ENCODE results near the gene SZT2. TPM values are rescaled to one million over a fixed set of nuclear protein-coding genes. Genes with fewer than 3 reads are reported as not detected.
A peak's percentile ranks its signal among the peaks of the same experiment; 100 is the strongest.
"Not testable (repeated sequence)": the region's sequence is repeated elsewhere in the genome, so short reads cannot be mapped to it uniquely, and the experiment has no call there.

The SZT2 gene
- polyA plus RNA-seq, 10 donors = 10.1 to 22.0 (median 13.6) TPM

DNA sequence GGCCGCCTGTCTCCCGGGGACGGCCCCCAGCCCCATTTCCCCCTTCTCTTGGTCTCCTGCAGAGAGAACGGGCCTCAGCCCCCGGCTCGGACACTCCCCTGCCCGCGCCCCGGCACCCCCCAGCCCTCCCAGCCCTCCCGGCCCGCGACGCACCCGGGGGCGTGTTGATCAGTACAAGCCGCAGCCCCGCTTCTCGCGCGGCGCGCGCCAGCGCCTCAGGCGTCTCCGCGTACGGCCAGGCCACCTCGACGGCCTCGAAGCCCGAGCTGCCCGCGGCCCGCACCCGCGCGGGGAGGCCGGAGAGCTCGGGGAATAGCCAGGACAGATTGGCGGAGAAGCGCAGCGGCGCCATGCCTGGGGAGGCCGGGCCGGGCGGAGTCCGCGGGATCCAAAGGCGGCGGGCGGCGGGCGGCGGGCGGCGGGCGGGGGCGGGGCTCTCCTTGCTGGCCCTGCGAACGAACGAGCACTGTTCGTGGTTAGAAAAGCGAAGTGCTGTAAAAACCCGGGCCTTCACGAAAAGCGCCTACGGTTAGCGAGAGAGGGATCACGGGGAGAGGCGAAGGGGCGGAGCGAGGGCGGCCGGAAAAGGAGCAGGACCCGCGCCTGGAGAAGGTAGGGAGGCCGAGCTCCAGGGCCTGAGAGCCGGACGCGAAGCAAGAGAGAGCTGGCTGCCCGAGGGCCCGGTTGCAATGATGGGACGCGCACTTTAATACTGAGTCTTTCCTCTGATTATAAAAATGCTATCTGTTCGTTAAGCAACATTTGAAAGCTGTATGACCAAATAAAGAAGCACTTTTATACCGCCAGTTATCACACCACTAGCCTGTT is 64.0 kb downstream of the SZT2 start, which contains the start of gene HYI:
HYI (minus strand) TSS at position 490 of the 828 bp plus-strand sequence; CDS start at position 352, 138 bp downstream.
- DNase-seq = peak; percentile 85 to 93 (median 85)

DNA sequence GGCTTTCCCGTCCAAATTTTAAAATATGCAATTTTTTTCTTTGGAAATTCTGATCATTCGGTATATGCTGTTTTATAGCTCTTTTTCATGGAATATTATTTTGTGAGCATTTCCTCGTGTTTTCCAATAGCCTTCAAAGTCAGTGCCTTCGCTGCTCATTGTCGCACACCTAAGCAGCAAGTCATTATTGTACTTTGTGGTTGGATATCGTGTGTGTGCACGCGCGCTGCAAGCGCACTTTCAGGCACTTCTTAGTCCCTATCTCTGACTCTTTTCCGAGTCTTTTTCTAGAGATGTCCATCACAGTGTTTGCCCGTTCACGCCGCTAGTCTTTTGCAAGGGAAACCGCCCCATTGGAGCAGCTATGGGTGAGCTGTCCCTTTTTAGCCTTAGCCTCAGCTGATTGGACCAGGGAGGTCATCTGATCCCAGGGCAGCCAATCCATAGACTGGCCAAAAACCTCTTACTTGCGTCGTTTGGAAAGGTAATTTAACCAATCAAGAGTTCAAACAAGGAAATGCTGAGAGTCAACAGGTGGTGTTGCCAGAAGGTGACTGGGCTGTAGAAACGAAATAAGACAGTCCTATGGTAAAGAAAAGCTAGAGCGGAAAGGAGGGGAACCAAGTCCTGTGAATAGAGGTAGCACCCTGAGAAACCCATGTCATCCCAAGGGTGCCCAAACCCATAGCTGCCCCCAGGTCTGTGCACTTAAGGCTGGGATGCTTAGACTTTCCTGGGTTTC is 64.7 kb downstream of the SZT2 start:
- DNase-seq = peak; percentile 69 to 87 (median 82)

DNA sequence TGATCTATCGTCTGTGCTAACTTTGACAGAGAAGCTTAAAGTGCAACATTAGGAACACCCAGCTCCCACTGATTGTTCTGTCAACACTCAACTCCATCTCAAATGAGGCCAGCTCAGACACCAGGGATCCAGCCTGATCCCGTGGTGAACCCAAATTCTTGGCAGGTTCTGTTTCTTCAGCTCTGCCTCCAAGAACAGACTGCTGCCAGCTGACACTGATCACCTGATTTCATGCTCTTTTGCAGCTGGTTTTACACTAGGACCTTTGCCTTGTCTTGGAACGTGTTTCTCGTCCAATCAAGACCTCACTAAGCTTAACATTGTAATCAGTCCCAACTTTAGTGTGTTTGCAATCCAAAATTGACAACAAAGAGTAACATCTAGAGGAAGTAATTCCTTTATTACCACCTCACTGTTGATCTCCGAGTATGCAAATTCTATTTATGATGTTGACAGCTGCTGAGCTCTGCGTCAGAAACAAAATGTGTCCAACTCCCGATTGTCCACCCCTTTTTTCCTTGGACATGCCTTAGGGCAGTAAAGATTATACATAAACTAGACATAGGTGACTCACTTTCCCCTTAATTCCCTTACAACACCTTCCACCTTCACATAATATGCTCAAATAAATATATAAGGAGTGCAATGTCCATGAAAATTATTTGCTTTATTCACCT is 65.7 kb downstream of the SZT2 start:
- DNase-seq = no peak

DNA sequence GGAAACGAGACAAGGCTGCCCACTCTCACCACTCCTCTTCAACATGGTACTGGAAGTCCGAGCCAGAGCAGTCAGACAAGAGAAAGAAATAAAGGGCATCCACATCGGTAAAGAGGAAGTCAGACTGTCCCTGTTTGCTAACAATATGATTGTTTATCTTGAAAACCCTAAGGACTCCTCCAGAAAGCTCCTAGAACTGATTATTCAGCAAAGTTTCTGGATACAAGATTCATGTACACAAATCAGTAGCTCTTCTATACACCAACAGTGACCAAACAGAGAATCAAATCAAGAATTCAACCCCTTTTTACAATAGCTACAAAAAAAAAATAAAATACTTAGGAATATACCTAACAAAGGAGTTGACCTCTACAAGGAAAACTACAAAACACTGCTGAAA is 68.7 kb downstream of the SZT2 start:
- DNase-seq = not testable (repeated sequence)

DNA sequence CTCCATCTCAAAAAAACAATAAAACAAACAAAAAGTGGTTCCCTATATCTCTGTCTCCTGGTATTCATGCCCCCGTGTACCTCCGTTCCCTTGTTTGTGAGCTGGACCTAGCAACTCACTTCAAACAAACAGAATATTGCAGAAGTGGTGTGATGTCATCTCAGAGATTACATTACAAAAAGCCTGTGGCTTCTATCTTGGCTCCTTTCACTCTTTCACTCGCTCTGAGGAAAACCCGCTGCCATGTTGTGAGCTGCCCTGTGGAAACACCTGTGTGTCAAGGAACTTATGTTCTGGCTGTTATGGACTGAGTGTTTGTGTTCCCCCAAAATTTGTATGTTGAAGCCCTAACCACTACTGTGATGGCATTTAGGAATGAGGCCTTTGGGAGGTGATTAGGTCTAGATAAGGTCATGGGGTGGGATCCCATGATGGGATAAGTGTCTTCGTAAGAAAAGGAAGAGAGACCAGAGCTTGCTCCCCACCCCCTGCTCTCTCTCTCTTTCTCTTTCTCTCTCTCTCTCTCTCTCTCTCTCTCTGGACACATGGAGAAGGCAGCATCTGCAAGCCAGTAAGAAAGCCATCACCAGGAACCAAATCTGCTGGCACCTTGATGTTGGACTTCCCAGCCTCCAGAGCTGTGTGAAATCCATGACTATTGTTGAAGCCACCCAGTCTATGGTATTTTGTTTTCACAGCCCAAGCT is 71.4 kb downstream of the SZT2 start:
- DNase-seq = no peak

DNA sequence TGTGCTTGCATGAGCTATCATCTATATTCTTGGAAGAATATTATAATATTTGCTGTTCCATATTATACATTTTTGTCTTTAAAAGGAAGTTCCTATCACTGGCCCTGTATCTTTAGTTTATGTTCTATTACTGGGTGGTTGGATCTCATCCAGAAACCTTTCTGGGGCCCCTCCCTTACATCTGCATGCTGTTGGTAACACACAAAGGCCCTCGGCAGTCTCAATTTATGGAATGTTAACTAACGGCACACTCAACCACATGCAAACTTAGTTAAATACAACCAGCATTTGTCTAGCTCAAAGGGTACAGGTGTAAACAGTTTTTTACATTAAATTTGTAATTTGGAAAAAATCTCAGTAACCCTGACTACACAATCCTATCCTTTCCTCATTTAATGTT is 73.8 kb downstream of the SZT2 start:
- DNase-seq = no peak

DNA sequence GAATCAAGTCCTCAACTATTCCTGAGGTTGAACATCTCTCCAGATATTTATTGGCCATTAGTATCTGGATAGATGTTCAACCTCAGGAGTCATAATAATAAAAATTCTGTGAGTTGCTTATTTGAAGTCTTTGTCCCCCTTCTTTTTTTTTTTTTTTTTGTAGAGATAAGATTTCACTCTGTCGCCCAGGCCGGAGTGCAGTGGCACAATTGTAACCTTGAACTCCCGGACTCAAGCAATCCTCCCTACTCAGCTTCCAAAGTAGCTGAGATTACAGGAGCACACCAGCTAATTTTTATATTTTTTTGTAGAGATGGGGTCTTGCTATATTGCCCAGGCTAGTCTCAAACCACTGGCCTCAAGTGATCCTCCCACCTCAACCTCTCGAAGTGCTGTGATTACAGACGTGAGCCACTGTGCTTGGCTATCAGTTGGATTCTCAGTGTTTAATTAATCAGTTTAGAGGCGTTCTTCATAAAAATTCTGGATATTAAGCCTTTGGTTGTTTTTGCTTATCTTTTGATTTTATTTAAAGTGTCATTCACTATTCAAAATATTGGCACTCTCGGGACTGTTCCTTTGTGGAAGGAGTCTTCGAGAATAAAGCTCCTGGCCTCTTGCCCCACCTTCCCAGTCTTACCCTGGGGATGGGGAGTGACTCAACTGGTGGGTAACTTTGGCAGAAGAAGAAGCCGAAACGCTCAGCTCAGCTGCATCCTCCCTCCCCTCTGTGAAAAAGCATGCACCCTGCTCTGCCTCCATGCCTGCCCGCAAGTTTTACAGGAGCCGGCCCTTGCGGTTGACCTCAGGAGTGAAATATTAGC is 75.2 kb downstream of the SZT2 start:
- DNase-seq = no peak

DNA sequence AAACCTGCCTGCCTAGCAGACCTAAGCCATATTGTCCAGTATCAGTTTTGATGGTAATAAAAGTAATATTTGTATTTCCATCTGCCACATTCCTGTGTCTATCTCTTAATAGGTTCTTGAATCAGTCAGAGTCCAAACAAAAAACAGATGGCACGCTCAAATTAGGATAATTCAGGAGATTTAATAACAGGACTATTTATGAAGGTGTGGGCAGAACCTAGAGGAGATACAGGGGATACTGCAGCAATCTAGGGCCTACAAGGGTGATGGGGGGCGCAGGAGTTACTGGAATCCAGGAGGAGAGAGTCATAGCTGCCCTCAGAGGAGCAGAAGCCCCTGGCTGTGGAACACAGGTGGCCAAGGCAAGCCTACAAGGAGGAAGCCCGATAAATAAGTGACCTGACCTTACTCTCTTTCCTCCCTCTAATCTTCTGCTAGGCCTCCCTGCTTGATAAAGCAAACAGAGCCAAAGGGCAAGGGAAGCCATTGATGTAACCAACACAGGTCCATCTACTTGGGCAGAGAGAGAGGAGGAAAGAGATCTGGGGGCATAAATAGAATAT is 75.9 kb downstream of the SZT2 start:
- DNase-seq = no peak

DNA sequence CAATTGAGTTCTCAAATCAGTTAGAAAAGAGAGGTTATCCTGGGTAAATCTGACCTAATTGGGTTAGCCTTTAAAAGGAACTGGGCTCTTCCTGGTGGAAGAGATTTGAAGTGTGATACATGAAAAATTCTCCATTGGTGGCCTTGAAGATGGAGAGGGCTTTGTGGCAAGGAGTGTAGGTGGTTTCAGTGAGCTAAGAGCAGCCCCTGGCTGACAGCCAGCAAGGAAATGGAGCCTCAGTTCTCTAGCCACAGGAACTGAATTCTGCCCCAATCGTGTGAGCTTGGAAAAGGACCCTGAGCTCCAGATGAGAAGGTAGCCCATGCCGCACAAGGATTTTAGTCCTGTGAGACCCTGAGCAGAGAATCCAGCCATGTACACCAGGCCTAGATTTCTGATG is 76.7 kb downstream of the SZT2 start:
- no peak for DNase-seq

DNA sequence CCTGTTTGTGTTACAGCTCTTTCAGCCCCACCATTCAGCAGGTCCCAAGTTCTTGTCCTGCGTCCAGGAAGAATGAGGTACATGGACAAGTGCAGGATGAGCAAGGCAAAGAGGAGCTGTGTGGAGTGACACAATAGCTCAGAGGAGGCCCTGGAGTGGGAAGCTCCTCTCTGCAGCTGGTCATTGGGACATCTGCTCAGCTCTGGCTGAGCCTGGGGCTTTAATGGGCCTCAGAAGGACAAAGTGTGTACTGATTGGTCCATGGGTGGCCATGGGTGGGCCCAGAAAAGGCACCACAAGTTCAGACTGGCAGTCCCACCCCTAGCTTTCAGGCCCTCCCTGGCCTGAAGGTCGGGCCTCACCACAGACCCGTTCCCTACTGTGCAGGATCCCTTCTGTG is 78.7 kb downstream of the SZT2 start:
- no peak for DNase-seq

DNA sequence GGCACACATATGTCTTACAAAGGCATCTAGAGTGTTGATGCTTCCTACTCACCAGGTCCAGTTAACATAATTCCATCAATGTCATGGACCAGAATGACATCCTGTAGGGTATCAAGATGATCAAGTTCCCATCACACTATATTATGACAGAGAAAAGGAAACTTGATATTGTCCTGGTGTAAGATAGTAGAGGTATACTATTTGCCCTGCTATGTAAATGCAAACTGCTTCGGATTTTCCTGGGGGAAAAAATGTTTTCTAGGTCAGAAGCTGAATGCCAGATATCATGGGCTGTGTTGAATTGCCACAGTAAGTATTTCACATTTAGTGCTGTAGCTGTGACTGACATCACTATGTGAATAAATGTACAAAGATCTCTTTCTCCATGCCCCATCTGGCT is 80.2 kb downstream of the SZT2 start:
- DNase-seq = no peak

DNA sequence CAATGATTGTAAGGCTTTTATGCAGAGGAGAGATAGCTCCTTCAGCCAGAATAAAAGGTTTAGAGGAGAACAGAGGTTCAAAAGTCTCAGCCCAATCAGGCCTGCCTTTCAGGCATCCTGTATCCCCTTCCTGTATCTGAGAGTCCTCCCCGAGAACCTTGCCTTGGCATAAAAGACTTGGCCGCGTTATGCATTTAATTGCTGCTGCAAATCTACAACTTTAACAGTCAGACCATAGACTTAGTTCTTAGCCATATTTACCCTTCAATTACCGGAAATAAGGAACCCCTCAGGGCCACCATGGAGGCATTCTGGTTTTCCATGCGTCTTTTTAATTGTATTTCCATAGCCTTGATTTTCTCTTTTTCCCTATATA is 82.4 kb downstream of the SZT2 start:
- no peak for DNase-seq

DNA sequence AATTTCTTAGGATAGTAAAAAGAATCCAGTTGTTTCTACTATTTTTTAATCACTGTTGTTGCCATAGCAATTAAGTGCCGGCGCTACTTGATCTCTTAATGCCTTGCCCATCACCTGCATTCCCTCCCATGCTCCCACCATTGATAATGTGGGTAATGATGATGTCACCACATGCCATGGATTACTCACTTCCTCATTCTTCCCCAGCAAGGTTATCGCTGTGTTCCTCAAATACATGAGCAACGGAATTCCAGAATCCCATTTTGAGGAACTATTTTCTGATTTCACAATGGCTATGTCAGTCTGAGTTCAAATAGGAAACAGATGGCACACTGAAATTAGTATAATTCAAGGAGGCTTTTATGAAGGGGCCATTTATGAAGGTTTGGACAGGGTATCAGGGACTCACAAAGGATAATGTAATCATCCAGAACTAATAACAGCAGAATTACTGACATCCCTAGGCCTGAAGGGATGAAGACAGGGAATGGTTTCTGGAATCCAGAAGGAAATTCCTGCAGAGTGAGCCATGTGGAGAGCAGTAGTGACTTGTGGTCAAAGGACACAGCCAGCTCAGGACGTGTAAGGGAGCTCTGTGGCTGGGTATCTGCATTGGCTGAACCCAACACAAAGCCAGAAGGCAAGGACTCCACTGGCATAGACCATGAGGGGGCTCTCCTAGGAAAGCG is 82.9 kb downstream of the SZT2 start:
- peak in 1 of 3 donors; percentile 90 for DNase-seq

DNA sequence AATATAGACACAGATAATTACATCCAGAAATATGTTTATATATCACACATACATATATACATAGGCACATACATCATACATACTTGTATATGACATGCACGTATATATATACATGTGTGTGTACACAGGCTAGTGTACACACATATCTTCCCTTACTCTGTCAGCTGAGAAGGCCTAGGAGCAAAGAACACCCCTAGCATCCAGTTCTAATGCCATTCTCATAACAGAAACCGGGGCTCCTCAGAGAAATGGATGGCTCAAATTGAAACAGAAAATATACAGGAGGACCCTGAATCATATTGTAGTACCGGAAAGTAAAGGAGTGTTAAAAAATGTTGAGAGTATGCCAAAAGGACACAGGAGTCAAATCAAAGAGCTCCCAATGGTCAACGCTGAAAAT is 83.8 kb downstream of the SZT2 start:
- DNase-seq = no peak

DNA sequence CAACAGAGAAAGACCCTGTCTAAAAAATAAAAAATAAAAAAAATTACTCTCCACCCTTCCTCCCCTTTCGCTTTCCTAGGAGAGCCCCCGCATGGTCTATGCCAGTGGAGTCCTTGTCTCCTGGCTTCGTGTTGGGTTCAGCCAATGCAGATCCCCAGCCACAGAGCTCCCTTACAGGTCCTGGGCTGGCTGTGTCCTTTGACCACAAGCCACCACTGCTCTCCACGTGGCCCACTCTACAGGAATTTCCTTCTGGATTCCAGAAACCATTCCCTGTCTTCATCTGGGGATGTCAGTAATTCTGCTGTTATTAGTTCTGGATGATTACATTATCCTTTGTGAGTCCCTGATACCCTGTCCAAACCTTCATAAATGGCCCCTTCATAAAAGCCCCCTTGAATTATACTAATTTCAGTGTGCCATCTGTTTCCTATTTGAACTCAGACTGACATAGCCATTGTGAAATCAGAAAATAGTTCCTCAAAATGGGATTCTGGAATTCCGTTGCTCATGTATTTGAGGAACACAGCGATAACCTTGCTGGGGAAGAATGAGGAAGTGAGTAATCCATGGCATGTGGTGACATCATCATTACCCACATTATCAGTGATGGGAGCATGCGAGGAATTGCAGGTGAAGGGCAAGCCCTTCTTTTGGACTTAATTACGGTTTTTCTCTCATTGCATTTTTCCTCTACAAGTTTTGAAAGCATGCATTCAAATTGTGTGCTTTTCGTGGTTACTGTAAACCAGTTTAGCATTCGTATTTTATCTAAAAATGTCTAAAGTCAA is 86.1 kb downstream of the SZT2 start:
- DNase-seq = peak in 1 of 3 donors; percentile 49

DNA sequence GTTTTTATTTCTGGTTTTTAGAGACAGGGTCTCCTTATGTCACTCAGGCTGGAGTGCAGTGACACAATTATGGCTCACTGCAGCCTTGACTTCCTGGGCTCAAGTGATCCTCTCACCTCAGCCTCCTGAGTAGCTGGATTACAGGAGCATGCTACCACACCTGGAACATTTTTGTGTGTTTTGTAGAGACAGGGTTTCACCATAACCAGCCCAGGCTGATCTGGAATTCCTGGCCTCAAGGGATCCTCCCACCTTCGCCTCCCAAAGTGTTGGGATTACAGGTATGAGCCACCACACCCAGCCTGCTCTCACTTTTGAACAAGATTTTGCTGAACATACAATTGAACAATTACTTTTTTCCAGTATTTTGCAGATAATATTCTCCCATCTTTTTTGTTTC is 88.0 kb downstream of the SZT2 start:
- no peak for DNase-seq

DNA sequence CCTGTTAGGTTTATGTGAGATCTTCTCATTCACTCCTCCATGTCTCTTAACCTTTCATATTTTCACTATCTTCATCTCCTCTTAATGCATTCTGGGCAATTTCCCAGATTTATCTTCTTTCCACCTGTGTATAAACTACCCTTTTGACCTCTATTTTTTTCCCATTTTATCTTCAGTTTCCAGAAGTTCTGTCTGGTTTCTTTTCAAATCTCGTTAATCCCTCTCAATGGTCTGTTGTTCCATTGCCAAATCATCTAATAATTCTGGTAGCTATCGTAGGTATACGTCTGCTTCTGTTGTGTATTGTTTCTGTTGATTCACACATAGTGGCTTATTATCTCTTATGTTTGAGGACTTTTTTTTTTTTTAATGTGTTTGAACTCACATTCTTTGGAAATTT is 89.7 kb downstream of the SZT2 start:
- DNase-seq = no peak

DNA sequence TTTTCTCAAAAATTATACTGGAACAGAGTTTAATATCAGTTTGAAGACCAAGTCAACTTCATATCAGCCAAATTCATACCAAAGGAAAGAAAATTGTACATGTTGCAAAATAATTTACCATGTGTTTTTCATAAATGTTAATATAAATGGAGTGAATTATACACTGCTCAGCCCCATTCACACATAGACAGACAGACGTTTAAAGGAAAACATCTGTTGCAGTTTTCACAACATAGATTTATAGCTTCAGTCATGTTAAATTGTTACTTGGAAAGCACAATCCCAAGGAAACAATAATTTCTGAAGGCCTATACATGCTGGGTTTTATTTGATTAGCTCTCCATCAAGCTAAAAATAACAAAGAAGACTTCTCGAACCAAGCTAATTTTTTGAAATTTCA is 91.8 kb downstream of the SZT2 start:
- peak in 1 of 3 donors; percentile 31 for DNase-seq

DNA sequence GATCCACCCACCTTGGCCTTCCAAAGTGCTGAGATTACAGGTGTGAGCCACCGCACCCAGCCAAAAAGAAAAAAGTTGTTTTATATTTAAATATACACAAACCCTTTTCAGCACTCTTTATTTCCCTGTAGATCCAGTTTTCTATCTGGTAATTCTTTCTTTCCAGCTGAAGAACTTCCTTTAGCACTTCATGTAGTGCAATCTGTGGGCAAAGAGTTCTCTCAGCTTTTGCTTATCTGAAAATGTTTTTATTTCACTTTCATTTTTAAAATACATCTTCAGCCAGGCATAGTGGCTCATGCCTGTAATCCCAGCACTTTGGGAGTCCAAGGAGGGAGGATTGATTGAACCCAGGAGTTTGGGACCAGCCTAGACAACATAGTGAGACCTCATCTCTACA is 92.5 kb downstream of the SZT2 start:
- no peak for DNase-seq

All from muscle of back (tissue), 11 donors.